Gastrocnemius medialis (tissue), 4 donors: ENCODE data around the gene RIPOR1. TPM values are rescaled to one million over a fixed set of nuclear protein-coding genes. Genes with fewer than 3 reads are reported as not detected.
A peak's percentile ranks its signal among the peaks of the same experiment; 100 is the strongest.

Experiments
- ATAC-seq, 2 donors: fragments of 150-250 bp; one replicate each; pipeline ENCODE4 v1.9.1; 2016
- DNase-seq, 2 donors: peaks; one replicate each; pipeline ENCODE4 v3.0.0-alpha.2; 2019
- H3K27ac ChIP-seq, 4 donors: fragments of 200-600 bp; sonication (generic); 1 replicate in 1 of 4; 2 replicates in 3 of 4; pipeline ENCODE4 v1.5.1; 2016 to 2018; ENCODE audit warnings: mild to moderate bottlenecking in 2 of 4, moderate library complexity in 1 of 4
- H3K27me3 ChIP-seq, 3 donors: fragments of 200-600 bp; sonication (generic) in 2 of 3; 1 replicate in 1 of 3; 2 replicates in 2 of 3; pipeline versions ENCODE4 v1.5.1 to v1.6.0; 2016 to 2019; ENCODE audit warnings: mild to moderate bottlenecking in 1 of 3, moderate library complexity in 1 of 3
- H3K36me3 ChIP-seq, 2 donors: fragments of 200-600 bp; sonication (generic) in 1 of 2; one replicate each; pipeline ENCODE4 v1.5.1; 2017 to 2018
- H3K4me1 ChIP-seq, 2 donors: fragments of 200-600 bp; sonication (generic) in 1 of 2; one replicate each; pipeline ENCODE4 v1.5.1; 2016 to 2017; ENCODE audit warnings: mild to moderate bottlenecking in 2 of 2
- H3K4me3 ChIP-seq, 4 donors: fragments of 200-600 bp; sonication (generic) in 3 of 4; 1 replicate in 1 of 4; 2 replicates in 3 of 4; pipeline ENCODE4 v1.5.1; 2016 to 2019; ENCODE audit warnings: mild to moderate bottlenecking in 2 of 4
- H3K9me3 ChIP-seq, 3 donors: fragments of 200-600 bp; sonication (generic) in 2 of 3; 1 replicate in 1 of 3; 2 replicates in 2 of 3; pipeline ENCODE4 v1.5.1; 2016 to 2019
- CTCF ChIP-seq, 5 experiments: fragments of 450-650 bp in 3 of 5; fragments of 200-600 bp in 2 of 5; sonication (generic) in 2 of 5; IDR thresholded peaks in 4 of 5; conservative IDR thresholded peaks in 1 of 5; 1 replicate in 4 of 5; 2 replicates in 1 of 5; pipeline ENCODE4 v1.5.1; 2016 to 2019; ENCODE audit warnings: antibody characterized with exemption in 5 of 5, mild to moderate bottlenecking in 3 of 5, moderate library complexity in 3 of 5
- POLR2A ChIP-seq, 2 donors: fragments of 450-650 bp; IDR thresholded peaks; one replicate each; pipeline ENCODE4 v1.6.1; 2017; ENCODE audit warnings: antibody characterized with exemption in 2 of 2, mild to moderate bottlenecking in 2 of 2, moderate library complexity in 2 of 2
- in situ Hi-C, 4 donors: fragments of 200-750 bp; cut with MboI; loops; one replicate each; pipeline versions ENCODE4 v1.15.0 to v1.8.0; 2017; ENCODE audit warnings: low sequenced_read_pairs in 4 of 4
- intact Hi-C: fragments of 100-400 bp; cut with DNase I; formaldehyde crosslinking; loops from one replicate; pipeline ENCODE4 v1.15.1; 2023; ENCODE audit warnings: low total_unique reads
- total RNA-seq, 4 donors: library from RNA; depleted of rRNA; stranded (reverse); fragments of >200 nt; gene quantifications; one replicate each; pipeline versions ENCODE4 v1.1.0 to v1.2.3, GENCODE V29; 2016

RIPOR1 gene
- total RNA-seq: 10 to 100 TPM; 10.6 to 65.4 (median 25.1) TPM

- H3K9me3 ChIP-seq: no peaks in the 10 kb centered on the region
- DNase-seq (peak in 1 of 2 donors; percentile 59), ATAC-seq (peak; percentile 57 to 64)
- H3K4me3 ChIP-seq: peak within 1 kb of the TSS; percentile 77 to 97 (median 93)
- intact Hi-C loops (loop anchor here (1.0 to 10.0 kb wide), 2 partner anchors 34 to 276 kb away; partner anchors contain the start of genes CTCF, RANBP10 and TSNAXIP1), in situ Hi-C loops (loop anchor here in 2 of 4 donors (10.0 kb wide), 2 partner anchors 126 to 136 kb away; partner anchors contain the start of genes ACD (in 1 of the 2), C16orf86 (in 1 of the 2), ENKD1 (in 1 of the 2) and PARD6A (in 1 of the 2))
- TF ChIP-seq POLR2A (IDR thresholded peaks at IDR 0.05) (no peak), CTCF (IDR thresholded peaks at IDR 0.05 in 4 of 5, conservative IDR thresholded peaks at IDR 0.05 in 1 of 5) (peak in 1 of 5 experiments; percentile 14)
- H3K27me3 ChIP-seq: no peaks in the 10 kb centered on the region
- peaks cover 16 to 28% of the 10 kb centered on the region in 2 donors for H3K4me1 ChIP-seq
- H3K36me3 ChIP-seq: no peaks in the 10 kb centered on the region
- peak within 1 kb of the TSS; percentile 91 to 99 (median 93) for H3K27ac ChIP-seq
Measured at GRCh38 chr16:67528222-67528869, at the start of gene RIPOR1. Gene RIPOR1, plus strand, starts transcription at chr16:67528829. Its CDS starts 9,618 bp downstream, at chr16:67538447.

- Histone ChIP-seq H3K27ac (peak within 1 kb of the TSS; percentile 82 to 97 (median 95)), H3K36me3 (no peaks in the 10 kb centered on the region), H3K4me3 (peak within 1 kb of the TSS; percentile 65 to 98 (median 92)), H3K9me3 (no peaks in the 10 kb centered on the region), H3K4me1 (peaks cover 28 to 40% of the 10 kb centered on the region in 2 donors), H3K27me3 (no peaks in the 10 kb centered on the region)
- ATAC-seq (peak; percentile 97), DNase-seq (peak; percentile 95 to 98)
- TF ChIP-seq POLR2A (IDR thresholded peaks at IDR 0.05): peak; percentile 88 to 90
- peak; percentile 88 to 95 (median 94) for TF ChIP-seq CTCF (IDR thresholded peaks at IDR 0.05 in 4 of 5, conservative IDR thresholded peaks at IDR 0.05 in 1 of 5)
- intact Hi-C loops: loop anchor here (2.0 to 5.0 kb wide), 2 partner anchors 41 to 82 kb away; partner anchors contain the start of gene CTCF
- in situ Hi-C loops: loop anchor here in 1 of 4 donors (5.0 kb wide), 1 partner anchor 36 kb away; no protein-coding TSS in a partner anchor
Measured at GRCh38 chr16:67480833-67481560, 47.6 kb upstream of the RIPOR1 start, which contains the start of gene ATP6V0D1. Gene ATP6V0D1, minus strand, starts transcription at chr16:67481157. Its CDS starts 71 bp downstream, at chr16:67481086.

- intact Hi-C loops: loop anchor here (2.0 to 5.0 kb wide), 2 partner anchors 41 to 81 kb away; partner anchors contain the start of gene CTCF
- TF ChIP-seq CTCF (IDR thresholded peaks at IDR 0.05 in 4 of 5, conservative IDR thresholded peaks at IDR 0.05 in 1 of 5): no peak
- TF ChIP-seq POLR2A (IDR thresholded peaks at IDR 0.05): no peak
- in situ Hi-C loops: loop anchor here in 1 of 4 donors (5.0 kb wide), 1 partner anchor 36 kb away; no protein-coding TSS in a partner anchor
- Histone ChIP-seq H3K27ac (peak overlapping the region; percentile 72 to 97 (median 90)), H3K36me3 (no peaks in the 10 kb centered on the region), H3K4me3 (peak overlapping the region; percentile 43 to 98 (median 75)), H3K4me1 (peaks cover 21 to 33% of the 10 kb centered on the region in 2 donors), H3K9me3 (no peaks in the 10 kb centered on the region), H3K27me3 (no peaks in the 10 kb centered on the region)
- DNase-seq: peak in 1 of 2 donors; percentile 48
- peak in 1 of 2 donors; percentile 12 for ATAC-seq
Measured at GRCh38 chr16:67481561-67482232, 46.9 kb upstream of the RIPOR1 start.
